Stimulated activated CD4-positive, alpha-beta T cell treated with anti-CD3 and anti-CD28 coated beads, Interleukin-15, amount 100 ng/mL, for 24 hours (primary cell): ENCODE data around the gene AICDA.

Source experiments
- DNase-seq: peaks from one replicate; pipeline ENCODE4 v3.0.0-alpha.2; 2020

The AICDA gene

GRCh38 chr12:8554451-8555195 is 58.0 kb downstream of the AICDA start:
- DNase-seq: no peak

GRCh38 chr12:8553088-8553627 is 59.5 kb downstream of the AICDA start:
- no peak for DNase-seq
